Stimulated activated CD8-positive, alpha-beta memory T cell treated with anti-CD3 and anti-CD28 coated beads, Interleukin-15, amount 100 ng/mL, for 48 hours (primary cell): ENCODE measurements around the gene PRCC.

Experiments
- DNase-seq, 2 donors: peaks; one replicate each; pipeline ENCODE4 v3.0.0-alpha.2; 2020; ENCODE audit warnings: low read depth in 2 of 2

Gene PRCC

DNA sequence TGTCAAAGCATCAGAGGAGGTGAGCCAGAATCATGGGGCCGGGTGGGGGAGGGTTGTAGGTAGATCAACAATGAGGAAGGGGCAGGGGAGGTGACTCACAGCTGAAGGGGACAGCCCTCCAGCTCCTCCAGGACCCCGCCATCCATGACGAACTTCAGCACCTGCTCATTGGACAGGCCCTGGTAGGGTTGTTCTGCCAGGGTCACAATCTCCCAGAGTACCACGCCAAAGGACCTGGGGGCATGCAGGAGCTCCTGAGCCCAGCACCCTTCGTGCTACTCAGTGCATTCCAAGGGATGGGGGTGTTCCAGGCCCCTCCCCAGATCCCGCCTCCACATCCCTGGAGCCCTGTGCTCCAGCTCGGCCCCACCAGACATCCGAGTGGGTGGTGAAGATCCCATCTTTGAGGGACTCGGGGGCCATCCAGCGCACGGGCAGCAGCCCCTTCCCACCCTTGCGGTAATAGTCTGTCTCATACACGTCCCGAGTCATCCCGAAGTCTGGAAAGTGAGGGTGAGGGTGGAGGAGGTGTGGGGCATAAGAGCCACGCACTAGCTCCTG is 74.0 kb downstream of the PRCC start:
- DNase-seq = no peak

DNA sequence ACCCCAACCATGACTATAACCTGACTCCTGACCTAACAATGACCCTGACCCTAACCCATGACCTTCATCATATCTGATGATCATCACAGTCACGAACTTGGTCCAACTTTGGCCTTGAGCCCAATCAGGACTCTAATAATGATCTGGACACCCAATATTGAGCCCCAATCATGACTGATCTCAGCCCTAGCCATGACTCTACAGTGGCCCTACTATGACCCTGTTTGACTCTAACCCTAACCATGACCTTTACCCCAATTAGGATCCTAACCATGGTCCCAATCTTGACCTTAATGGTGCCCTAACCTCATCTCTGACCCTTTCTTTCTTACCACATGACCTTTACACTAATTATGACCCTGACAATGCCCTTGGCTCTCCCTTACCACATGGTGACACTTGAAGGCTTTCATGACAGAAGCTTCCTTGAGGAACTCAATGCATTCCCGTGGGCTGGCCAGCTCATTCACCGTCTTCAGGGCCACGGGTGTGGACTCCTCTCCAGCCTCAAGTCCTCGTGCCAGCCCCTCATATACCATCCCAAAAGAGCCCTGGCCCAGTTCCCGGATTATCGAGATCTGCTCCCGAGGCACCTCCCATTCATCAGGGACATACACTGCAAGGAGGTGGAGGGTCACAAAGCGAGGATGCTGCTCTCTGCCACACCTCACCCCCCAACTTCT is 75.4 kb downstream of the PRCC start:
- DNase-seq = no peak

DNA sequence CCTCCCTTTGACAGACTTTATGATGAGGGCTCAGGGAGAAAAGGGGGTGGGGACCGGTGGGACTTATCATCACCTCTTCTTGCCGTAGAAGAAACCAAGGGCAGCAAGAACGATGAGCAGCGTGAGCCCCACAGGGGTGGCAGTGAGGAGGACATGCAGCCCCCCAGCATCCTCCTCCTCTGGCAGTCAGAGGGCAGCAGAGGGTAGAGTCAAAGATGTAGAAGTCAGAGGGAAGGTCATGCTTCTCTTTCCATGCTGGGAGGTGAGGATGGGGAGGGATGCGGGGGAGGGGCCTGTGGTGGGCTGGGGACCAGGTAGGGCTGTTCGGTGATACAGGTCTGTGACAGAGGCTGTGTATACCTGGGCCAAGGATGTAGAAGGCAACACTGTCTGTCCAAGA is 76.8 kb downstream of the PRCC start:
- no peak for DNase-seq

DNA sequence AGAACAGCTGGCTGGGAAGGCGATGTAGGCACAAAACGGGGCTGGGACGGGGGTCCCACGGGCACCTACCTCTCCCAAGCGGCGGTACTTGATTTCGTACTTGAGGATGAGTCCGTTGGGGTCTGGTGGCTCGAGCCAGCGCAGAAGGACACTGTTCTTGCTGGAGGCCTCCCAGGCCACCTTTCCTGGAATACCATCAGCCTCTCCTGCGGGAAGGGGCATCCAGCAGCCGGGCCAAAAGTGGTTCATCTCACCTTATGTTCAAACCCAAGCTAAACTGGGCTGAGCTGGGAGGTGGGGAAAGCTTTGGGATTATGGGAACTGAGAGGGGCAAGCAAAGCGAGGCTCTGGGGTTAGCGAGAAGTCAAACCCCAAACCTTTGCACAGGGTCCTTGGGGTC is 77.3 kb downstream of the PRCC start:
- no peak for DNase-seq

DNA sequence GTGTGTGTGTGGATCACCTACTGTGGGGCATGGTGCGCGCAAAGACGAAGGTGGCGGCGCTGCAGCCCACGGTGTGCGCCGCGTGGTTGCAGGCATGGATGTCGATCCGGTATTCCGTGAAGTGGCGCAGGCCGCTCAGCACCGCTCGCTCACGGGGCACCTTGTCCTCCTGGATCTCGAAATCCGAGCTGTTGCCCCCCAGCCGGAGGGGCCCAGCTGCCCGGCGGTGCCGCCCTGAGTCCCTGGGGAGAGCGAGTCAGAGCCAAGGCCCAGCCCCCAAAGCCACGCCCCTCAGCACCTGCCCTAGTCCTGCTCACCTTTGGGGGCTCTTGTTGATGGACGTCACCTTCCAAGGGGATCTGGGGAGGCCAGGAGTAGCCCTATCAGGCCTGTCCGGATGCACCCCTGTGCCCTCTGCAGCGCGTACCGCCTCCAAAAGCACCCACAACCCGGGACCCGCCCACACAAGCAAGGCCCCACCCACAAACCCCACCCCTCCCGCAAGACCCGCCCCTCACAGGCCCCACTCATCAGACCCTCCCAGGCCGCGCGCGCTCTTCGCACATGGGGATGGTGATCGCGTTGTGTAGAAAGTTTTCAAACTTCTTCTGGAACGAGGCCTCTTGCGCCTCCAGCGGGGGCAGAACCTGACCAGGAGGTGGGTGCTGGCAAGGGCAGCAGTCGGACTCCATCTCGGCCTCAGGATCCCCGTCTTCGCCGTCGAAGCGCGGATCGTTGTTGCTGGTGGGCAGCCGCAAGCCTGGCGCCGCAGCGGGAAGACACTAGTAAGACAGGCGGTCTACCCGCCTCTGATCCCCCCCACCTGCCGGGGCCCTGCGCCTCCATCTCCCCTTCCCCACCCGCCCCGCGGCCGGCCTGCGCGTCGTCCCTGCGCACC is 78.0 kb downstream of the PRCC start:
- no peak for DNase-seq

DNA sequence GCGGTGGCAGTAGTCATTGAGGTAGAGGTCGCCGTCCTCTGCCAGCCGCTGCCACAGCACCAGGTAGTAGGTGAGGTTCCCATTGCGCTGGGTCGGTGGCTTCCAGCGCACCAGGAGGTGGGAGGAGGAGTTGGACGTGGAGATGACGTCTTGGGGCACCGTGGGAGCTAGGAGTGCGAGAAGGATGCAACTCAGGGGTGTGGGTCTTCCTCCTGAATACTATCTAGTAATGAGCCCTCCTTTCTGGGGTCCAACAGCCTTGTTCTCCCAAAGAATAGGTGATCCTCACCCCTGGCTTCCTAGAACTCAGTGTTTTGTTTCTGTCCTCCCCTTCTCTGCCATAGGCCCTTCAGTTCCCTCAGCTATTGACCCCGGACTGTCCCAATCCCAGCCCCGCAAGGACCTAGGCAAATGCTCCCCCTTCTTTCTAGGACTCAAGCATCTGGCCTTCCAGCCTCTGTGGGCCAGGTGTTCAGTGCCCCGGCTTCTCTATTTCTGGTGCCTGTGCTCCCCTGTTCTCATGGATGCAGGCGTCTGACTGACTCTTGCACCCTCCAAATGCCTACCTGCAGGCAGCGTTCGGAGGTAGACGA is 78.7 kb downstream of the PRCC start:
- no peak for DNase-seq

DNA sequence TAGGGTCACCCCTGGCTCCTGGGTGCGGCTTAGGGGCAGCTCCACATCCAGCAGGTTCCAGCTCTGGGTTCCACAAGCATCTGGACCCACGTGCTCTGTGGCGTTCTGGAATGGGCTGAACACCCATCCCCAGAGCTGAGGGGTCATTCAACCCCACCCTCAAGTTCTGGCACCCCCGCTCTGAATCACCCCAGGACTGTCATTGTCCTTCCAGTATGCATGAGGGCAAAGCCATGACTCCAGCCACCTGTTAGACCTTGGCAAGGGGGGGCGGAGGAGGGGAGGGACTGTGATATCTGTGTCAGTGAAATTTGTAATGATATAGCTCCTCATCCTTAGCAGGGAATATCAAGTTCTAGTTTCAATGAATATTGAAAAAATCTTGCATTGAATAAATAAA is 79.3 kb downstream of the PRCC start:
- no peak for DNase-seq

DNA sequence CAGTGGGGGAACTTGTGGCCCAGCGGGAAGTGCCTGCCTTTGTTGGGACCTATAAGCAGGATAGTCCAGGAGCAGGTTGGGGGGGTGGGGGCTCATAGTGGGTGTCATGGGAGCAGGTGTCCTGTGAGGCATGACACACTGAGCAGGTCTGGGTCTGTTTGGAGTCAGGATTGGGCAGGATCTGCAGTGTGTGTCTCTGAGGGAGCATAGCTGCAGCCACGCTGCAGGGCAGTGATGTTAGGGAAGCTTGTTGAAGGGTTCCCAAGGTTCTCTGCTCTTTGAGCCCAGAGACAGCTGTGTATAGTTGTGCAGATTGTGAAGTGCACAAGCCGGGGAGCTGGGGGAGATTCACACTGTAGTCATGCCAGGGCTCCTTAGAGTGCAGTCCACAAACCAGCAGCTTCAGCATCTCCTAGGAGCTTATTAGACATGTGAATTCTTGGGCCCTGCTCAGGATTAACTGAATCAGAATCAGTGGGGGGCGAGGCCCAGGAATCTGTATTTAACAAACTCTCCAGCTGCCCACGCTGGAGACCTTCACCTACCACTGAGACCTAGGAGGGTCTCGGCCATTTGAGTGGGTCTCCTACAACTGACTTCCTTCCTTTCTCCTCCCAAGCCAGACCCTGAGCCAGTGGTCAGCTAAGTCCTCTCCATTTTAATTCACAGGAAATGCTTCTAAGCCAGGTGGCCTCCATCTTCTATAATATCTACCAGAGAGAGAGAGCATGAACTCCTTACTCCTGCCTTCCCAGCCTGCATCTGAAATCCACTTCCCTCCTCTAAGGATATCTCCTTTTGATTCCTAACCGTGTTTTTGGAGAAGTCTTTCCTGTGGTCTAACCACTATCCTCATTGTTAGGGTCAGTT is 80.5 kb downstream of the PRCC start:
- DNase-seq = no peak

DNA sequence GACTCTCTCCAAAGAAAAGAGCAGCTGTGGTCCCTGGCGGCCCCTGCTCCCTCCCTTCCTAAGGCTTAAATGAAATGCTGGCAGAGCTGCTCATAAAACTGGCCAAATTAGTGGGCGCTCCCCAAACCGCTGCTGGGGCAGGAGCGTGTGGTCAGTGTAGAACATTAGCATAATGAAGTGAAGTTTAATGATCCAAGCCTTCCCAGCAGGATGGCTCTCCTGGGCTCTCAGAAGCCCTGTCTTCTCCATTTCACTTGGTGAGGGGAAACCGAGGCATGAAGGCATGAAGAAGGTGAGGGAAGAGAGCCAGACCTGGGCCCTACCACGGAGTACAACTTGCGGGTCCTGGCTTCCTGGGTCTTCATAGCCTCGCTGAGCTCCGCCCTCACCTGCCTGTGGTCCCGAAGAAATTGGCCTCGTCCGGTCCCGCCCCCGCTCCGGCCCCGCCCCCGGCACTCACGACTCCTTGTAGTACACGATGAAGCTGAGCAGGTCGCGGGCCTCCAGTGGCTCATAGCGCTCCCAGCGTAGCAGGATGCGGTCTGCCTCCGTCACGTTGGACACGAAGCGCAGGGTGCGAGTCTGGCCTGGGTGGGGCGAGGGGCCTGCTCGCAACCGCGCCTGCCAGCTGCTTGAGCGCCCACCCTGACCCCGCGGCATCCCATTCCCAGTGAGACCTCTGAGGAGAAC is 81.3 kb downstream of the PRCC start:
- peak; percentile 60 to 66 for DNase-seq

DNA sequence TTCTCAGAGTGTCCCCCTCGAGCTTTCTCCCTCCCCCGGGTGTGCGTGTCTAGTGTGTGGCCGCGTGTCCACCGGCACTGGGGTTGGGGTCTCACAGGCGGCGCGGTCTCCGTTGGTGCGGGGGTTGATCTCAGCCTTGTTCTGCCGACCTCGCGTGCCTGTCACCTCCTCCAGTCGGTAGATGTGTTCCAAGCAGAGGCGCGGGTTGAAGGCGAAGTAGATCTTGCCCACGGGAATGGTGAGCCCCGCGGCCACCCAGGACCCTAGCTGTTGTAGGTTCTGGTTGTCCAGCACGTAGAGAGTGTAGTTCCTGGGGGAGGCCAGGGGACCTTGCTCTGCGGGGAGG is 81.8 kb downstream of the PRCC start:
- no peak for DNase-seq
